ENCODE measurements around the gene GADD45GIP1.

Gene GADD45GIP1

DNA sequence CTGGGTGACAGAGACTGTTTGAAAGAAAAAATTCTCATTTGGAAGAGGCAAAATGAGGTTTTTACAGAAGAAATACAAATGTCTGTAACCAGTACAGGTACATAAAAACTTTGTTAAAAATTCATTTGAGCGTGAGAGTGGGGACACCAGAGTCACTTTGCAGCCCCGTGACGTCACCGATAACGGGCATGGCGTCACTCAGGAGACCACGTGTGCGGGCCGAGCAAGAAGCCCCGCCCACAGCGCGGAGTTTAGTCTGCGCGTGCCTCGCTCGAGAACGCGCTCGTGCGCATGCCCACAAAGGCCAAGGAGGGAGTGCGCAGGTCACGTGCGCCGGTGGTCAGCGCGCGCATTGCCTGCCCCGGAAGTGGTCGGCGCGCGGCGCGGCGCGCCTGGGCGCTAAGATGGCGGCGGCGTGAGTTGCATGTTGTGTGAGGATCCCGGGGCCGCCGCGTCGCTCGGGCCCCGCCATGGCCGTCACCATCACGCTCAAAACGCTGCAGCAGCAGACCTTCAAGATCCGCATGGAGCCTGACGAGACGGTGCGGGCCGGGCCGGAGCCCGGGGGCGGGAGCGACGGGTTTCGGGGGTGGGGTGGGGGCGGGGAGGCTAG, 11.4 kb downstream of the GADD45GIP1 start, which contains the start of gene RAD23A:
Gene RAD23A, plus strand, starts transcription at position 384 of the 613 bp plus-strand sequence. Its CDS starts 87 bp downstream, at position 471.
- FAIRE-seq (peak; percentile 96), DNase-seq (ENCODE audit: extremely low spot score, insufficient read length, low read depth) (peak; percentile 77)

DNA sequence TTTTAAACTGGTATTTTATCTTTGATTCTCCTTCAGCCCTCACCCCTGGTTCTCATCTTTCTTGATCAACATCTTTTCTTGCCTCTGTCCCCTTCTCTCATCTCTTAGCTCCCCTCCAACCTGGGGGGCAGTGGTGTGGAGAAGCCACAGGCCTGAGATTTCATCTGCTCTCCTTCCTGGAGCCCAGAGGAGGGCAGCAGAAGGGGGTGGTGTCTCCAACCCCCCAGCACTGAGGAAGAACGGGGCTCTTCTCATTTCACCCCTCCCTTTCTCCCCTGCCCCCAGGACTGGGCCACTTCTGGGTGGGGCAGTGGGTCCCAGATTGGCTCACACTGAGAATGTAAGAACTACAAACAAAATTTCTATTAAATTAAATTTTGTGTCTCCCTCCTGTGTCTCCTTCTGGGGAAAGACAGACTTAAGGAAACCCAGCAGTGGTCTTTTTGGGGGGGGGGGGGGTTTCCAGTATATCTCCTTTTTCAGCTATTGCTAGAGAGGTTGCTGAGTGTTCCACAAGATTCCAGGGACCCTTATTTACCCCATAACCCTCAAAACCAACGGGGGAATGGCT, 12.8 kb downstream of the GADD45GIP1 start:
- DNase-seq (ENCODE audit: extremely low spot score, insufficient read length, low read depth), result no peak
- FAIRE-seq, result no peak

DNA sequence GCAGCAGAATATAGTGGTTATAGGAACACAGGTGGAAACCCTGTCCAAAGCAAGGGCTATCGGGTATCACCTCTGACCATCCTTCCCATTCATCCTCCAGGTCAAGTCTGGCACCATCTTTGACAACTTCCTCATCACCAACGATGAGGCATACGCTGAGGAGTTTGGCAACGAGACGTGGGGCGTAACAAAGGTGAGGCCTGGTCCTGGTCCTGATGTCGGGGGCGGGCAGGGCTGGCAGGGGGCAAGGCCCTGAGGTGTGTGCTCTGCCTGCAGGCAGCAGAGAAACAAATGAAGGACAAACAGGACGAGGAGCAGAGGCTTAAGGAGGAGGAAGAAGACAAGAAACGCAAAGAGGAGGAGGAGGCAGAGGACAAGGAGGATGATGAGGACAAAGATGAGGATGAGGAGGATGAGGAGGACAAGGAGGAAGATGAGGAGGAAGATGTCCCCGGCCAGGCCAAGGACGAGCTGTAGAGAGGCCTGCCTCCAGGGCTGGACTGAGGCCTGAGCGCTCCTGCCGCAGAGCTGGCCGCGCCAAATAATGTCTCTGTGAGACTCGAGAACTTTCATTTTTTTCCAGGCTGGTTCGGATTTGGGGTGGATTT, 13.5 kb downstream of the GADD45GIP1 start:
- DNase-seq (ENCODE audit: extremely low spot score, insufficient read length, low read depth) (no peak), FAIRE-seq (no peak)

DNA sequence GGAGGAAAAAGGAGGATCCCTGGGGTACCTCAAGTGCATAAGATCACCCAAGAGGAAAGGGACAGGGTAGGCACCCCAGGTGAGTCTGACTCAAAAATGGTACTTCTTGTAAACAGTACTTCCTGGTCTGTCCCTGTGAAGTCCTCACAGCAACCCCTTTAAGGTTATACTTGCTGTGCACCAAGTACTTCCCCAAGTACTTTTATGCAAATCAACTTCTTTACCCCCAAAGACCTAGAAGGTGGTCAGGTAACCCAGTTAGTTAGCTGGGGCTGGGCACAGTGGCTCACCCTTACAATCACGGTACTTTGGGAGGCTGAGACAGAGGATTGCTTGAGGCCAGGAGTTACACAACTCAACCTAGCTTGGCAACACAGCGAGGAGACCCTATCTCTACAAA, 16.1 kb downstream of the GADD45GIP1 start:
- no peak for DNase-seq (ENCODE audit: extremely low spot score, insufficient read length, low read depth)
- no peak for FAIRE-seq

DNA sequence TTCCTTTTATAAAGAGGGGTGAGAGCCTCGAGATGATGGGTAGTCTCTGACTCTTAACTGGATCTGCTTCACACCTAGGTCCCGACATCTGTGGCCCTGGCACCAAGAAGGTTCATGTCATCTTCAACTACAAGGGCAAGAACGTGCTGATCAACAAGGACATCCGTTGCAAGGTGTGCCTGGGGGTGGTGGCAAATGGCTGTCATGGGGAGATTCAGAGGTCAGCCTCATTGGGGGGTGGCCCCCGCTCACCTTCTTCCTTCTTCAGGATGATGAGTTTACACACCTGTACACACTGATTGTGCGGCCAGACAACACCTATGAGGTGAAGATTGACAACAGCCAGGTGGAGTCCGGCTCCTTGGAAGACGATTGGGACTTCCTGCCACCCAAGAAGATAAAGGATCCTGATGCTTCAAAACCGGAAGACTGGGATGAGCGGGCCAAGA, 17.0 kb downstream of the GADD45GIP1 start:
- no peak for DNase-seq (ENCODE audit: extremely low spot score, insufficient read length, low read depth)
- FAIRE-seq, result no peak

DNA sequence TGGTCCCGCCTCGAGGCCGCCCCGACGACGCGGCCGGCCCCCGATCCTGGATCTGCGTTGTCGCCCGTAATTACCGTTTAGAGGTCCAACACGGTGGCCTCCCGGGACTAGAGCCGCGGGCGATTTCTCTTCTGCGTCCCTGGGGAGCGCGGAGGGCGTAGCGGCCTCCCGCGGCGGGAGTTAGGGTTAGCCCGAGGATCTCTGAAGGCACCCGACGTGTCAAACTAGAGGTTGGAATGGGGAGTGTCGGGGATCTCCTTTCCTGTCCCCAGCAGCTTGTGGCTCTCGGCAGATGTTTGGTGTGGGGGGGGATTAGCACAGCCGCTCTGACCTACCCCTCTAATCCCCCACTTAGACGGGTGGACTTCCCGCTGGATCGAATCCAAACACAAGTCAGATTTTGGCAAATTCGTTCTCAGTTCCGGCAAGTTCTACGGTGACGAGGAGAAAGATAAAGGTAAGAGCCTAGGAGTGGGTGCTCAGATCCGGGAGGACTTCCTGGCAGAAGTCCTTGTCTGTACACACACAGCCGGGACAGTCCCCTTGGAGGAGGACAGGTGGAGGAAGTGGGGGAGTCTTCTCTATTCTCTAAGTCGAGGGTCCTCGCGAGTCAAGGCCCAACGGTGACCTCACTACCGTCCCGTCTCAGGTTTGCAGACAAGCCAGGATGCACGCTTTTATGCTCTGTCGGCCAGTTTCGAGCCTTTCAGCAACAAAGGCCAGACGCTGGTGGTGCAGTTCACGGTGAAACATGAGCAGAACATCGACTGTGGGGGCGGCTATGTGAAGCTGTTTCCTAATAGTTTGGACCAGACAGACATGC, 18.0 kb downstream of the GADD45GIP1 start:
- DNase-seq (ENCODE audit: extremely low spot score, insufficient read length, low read depth) (no peak), FAIRE-seq (no peak)

DNA sequence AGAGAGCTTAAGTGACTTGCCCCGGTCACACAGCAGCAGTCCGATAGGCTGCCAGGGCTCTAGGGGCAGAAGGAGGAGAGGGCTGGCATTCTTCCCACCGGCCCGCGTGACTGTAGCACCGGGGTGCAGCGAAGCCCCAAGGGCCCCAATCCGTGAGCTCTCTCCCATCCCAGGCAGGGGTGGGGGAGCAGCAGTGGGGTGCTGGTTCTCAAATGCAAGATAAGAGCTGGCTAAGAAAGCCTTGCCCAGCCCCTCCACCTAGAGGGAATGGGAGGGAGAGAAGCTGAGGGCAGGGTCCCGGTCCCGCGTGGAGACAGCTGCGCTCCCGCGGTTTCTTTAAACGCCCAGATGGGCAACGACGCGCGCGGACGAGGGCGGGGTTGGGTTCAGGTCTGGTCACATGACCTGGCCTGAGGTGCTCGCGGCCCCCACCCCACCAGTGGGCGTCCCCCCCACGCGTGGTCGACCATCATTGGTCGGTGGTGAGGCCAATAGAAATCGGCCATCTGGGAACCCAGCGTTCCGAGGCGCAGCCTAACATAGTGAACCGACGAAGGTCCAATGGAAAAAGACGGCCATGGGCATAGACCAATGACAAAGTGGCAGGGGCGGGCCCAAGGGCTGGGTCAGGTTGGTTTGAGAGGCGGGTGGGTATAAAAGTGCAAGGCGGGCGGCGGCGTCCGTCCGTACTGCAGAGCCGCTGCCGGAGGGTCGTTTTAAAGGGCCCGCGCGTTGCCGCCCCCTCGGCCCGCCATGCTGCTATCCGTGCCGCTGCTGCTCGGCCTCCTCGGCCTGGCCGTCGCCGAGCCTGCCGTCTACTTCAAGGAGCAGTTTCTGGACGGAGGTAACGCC, 18.9 kb downstream of the GADD45GIP1 start, which contains the start of gene CALR:
Gene CALR, plus strand, starts transcription at position 683 of the 852 bp plus-strand sequence. Its CDS starts 71 bp downstream, at position 754.
- peak; percentile 98 for FAIRE-seq
- DNase-seq (ENCODE audit: extremely low spot score, insufficient read length, low read depth), result peak; percentile 86

DNA sequence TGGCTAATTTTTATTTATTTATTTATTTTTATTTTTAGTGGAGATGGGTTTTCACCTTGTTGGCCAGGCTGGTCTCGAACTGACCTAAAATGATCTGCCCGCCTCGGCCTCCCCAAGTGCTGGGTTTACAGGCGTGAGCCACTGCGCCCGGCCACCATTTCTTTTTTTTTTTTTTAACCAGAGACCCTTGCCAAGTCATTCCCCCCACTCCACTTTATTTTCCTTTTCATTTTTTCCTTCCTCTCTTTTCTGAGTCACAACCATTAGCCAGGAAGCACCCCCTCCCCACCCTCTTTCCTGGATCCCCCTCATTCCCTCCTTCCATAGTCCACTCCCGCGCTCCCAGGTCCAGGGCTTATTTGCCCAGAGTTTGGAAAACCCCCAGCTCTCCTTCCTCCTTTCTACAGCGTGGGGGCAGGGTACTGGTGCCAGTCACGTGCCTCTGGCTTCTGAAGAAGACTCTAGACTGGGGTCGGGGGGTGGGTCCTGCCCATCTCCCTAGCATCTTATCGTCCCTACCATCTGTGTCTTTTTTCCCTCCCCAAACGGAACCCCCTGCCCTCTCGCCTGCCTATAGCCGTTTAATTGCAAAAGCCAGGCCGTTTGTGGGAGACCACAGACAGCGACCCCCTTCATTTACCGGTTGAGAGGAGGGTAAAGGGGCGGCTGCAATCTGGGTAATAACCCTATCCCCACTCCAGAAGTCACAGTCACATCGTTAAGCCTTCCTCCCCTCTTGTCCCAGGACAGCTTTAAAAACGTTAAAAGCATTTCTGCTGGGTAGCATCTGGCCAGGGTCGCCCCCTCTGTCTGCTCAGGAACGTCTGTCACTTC, 19.7 kb downstream of the GADD45GIP1 start:
- no peak for FAIRE-seq
- DNase-seq (ENCODE audit: extremely low spot score, insufficient read length, low read depth), result no peak

DNA sequence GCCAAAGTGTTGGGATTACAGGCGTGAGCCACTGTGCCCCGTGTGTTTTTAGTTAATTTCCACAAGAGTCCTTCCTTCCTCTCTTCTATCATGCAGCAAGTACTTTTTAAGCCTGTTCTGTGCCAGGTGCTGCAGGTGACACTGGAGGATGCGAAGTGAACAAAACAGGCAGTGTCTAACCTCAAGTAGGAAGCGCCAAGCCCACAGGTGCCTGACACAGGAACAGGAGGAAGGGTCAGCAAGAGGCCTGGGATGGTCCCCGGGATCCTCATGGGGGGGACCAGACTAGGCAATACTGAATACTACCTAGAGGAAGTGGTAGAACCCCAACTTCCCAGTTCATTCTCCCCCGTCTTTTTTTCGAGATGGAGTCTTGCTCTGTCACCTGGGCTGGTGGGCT, 20.4 kb downstream of the GADD45GIP1 start:
- DNase-seq (ENCODE audit: extremely low spot score, insufficient read length, low read depth), result no peak

DNA sequence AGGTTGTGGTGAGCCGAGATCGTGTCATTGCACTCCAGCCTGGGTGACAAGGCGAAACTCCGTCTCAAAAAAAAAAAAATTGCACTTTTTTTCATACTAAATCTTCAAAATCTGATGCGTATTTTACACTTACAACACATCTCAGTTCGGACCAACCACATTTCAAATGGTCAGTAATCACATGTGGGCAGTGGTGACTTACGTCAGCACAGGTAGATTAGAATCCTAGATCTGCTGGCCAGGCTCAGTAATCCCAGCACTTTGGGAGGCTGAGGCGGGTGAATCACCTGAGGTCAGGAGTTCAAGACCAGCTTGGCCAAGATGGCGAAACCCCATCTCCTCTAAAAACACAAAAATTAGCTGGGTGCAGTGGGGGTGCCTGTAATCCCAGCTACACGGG, 22.0 kb downstream of the GADD45GIP1 start:
- DNase-seq (ENCODE audit: extremely low spot score, insufficient read length, low read depth), result no peak
- no peak for FAIRE-seq

More for the DNA sequence above, 20.4 kb downstream of the GADD45GIP1 start:
- no peak for FAIRE-seq

DNA sequence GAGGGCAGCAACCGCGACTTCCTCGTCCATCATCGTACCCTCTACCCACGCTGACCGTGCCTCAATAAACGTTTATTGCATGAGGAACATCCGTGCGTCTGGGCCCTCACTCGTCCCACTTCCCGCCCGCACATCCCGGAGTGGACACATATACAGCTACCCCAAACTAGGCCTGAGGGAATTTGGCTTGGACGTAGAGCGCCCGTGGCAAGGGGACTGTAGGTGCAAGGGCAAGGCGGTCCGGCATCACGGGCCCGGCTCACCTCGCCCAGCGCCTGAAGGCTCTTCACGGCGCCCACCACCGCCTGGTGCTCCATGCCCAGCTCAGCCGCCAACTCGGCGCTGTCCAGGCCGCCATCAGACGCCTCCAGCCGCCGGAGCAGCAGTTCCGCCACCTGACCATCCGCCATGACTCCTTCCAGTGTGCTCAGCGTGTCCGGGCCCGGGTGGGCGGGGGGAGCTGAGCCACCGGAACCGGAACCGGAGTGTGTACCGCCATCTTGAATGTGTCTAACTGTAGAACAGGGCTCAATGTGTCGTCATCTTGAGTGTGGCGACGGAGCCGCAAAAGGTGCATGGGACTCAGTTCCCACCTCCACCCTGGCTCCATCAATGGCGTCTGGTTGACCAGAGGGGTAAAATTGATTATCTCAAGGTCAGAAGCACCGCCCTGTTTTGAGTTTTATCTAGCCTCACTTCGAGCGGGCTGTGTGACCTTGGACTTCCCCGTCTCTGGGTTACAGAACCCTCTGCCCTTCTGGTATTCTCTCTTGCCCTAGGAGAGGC, 23.5 kb downstream of the GADD45GIP1 start, which contains the start of gene FARSA:
Gene FARSA, minus strand, starts transcription at position 425 of the 786 bp plus-strand sequence. Its CDS starts 15 bp downstream, at position 410.
- peak; percentile 94 for FAIRE-seq
- peak; percentile 85 for DNase-seq (ENCODE audit: extremely low spot score, insufficient read length, low read depth)

DNA sequence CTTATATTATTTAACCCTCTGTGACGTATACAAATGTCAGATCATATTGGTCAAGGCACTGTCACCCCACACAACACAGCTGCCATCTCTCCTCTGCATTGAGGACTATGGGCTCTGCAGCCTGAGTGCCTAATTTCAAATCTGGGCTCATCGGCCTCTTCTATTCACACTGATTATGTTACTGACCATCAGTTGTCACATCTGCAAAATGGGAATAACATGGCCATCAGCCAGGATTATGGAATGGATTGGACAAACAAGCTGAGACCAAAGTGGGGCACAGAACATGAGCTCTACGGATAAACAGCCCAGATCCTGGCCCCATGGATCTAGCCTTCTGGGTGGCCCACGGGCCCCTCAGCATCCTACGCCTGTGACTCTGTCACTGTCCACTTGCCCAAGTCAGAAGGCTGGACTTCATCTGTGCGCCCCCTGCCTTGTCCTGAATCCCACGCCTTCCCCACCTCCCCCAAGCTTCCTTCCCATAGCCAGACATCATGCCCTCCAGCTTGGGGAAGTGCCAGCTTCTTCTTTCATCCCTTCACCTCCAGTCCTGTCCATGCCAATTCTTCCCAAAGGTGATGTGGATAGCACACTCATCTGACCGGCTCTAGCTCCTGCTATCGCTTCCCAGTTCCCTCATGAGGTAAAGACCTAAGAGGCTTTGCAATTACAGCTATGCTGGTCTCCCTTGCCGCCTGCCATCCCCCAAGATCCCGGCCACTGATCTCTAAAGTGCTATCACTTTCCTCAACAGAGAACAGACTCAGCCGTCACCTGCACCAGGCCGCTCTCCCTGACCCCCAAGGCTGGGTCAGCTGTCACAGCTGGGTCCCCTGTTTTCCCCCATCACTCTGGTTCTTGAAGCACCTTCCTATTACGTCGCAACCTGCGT, 24.4 kb downstream of the GADD45GIP1 start:
- DNase-seq (ENCODE audit: extremely low spot score, insufficient read length, low read depth) (no peak), FAIRE-seq (no peak)

DNA sequence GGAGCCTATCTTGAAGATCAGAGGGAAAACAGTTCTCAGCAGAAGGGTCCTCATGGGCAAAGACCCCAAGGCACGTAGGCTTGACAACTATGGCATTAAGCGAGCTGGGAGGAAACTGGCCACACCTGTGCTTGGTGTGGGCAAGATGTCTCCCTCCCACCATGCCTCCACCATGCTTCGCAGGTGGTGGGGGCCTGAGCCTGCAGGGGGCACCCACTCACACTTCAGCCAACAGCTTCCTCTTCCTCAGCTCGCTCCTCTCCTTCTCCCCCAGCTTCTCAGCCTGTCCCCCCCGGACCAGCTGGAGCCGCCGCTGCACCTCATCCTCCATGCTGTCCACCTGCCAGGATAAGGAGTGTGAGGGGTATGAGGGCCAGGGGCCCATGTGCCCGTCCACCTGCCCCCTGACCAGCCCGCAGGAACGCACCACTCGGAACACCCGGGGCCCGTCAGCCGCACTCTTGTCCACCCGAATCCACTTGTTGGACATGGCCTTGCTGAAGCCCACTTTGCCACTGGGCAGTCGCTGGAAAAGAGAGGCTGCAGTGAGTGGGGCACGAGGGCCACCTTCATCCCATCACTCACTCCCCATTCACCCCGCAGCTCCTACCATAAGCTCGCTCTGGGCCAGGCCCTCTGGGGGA, 26.9 kb downstream of the GADD45GIP1 start:
- DNase-seq (ENCODE audit: extremely low spot score, insufficient read length, low read depth) (no peak), FAIRE-seq (no peak)

DNA sequence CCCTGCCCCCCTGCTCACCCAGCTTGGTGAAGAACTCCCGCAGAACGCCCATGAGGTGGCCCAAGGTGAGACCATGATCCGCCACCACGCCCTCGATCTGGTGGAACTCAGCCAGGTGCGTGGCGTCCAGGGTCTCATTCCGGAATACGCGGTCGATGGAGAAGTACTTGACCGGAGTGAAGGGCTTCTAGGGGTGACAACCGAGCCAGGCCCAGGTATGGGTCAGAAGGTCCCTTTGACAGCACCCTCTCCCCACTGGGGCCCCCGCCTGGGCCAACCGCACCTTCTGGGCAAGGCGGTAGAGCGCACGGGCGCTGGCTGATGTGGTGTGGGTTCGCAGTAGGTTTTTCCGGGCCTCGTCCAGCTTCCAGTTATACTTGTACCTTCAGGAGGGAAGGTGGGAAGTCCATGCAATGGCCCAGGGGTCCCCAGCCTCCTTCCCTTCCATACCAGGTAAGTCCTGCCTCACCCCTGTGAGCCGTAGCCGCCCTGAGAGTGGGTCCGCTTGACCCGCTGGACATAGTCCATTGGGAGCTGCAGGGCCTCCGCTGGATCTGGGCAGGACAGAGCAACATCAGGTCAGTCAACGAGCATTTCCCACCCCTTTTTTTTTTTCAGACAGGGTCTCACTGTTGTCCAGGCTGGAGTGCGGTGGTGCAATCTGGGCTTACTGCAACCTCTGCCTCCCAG, 32.3 kb downstream of the GADD45GIP1 start:
- no peak for DNase-seq (ENCODE audit: extremely low spot score, insufficient read length, low read depth)
- no peak for FAIRE-seq

DNA sequence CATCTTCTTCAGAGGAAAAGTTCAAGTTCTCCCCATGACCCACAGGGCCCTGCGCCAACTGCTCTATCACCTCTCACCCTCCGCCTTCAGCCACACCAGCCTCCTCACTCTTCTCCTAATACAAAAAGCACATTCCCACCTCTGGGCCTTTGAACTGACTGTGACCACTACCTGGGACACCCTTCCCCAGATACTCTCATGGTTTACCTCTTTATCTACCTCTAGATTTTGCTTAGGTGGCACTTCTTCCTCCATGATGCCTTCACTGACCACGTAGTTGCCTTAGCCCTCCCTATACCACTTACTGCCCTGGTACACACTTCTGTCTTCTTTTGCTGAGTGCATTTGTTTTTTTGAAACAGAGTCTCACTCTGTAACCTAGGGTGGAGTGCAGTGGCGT, 34.1 kb downstream of the GADD45GIP1 start:
- DNase-seq (ENCODE audit: extremely low spot score, insufficient read length, low read depth), result no peak
- FAIRE-seq, result no peak

DNA sequence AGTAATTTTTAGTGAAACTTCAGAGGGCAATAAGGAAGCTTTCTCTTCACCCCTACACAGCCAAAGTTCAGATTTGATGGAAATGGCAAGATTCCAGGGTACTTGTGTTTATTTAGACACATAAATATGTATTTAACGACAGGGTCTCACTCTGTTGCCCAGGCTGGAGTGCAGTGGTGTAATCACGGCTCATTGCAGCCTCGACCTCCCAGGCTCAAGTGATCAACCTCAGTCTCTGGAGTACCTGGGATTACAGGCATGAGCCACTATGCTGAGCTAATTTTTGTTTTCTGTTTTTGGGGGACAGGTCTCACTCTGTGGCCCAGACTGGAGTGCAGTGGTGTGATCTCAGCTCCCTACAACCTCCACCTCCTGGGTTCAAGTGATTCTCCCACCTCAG, 36.0 kb downstream of the GADD45GIP1 start:
- DNase-seq (ENCODE audit: extremely low spot score, insufficient read length, low read depth) (no peak), FAIRE-seq (no peak)
